Progenitor cell of endocrine pancreas (in vitro differentiated cells): ENCODE measurements around the gene HGF. TPM values are rescaled to one million over a fixed set of nuclear protein-coding genes. Genes with fewer than 3 reads are reported as not detected.

Source experiments
- DNase-seq: peaks from one replicate; pipeline ENCODE4 v3.0.0; 2021; ENCODE audit warnings: low spot score; ENCODE audit not compliant: unreplicated experiment
- H3K27ac Mint-ChIP-seq: 2 replicates; pipeline ENCODE4 v1.8.0; 2021; ENCODE audit warnings: mild to moderate bottlenecking, moderate library complexity, mixed read lengths
- H3K27me3 Mint-ChIP-seq: 2 replicates; pipeline ENCODE4 v1.8.0; 2021; ENCODE audit warnings: mixed read lengths
- H3K36me3 Mint-ChIP-seq: 2 replicates; pipeline ENCODE4 v1.8.0; 2022; ENCODE audit warnings: mixed read lengths; ENCODE audit not compliant: insufficient read depth
- H3K4me1 Mint-ChIP-seq: 2 replicates; pipeline ENCODE4 v1.8.0; 2021; ENCODE audit warnings: low read depth, mixed read lengths
- H3K4me3 Mint-ChIP-seq: 2 replicates; pipeline ENCODE4 v1.8.0; 2021; ENCODE audit warnings: low read depth, mild to moderate bottlenecking, moderate library complexity, mixed read lengths
- H3K9me3 Mint-ChIP-seq: 2 replicates; pipeline ENCODE4 v1.8.0; 2021; ENCODE audit warnings: low read depth, mixed read lengths
- CTCF ChIP-seq: fragments of 200-600 bp; sonication (generic); IDR thresholded peaks from one replicate; pipeline ENCODE4 v1.5.0; 2021; ENCODE audit warnings: antibody characterized with exemption, mild to moderate bottlenecking; ENCODE audit not compliant: unreplicated experiment
- total RNA-seq: library from RNA; stranded (reverse); gene quantifications from 2 replicates; pipeline ENCODE4 v1.2.1, GENCODE V29; 2021

The HGF gene
- total RNA-seq, 1 donor from 2014 or later = not detected

DNA sequence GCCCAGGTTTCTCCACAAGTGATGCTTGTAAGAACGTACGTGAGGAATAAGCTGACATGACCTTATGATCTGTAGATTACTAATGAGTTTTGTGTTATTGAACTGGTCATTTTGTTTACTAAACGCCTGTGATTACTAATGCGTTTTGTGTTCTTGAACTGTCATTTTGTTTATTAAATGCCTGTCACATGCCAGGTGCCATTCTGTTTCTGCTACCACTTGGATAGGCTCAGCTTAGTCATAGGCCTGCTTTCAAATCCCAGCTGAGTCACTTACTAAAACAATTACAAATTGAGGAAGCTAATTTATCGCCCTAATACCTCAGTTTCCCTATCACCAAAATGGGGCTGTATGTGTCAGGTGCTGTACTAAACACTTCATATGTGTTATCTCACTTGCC is 4.7 kb upstream of the HGF start:
- peaks cover 10% of the 10 kb centered on the region for H3K27me3 Mint-ChIP-seq
- no peaks in the 10 kb centered on the region for H3K9me3 Mint-ChIP-seq
- H3K27ac Mint-ChIP-seq = no peak overlapping the region
- no peak for TF ChIP-seq CTCF
- no peak for DNase-seq
- H3K4me3 Mint-ChIP-seq = no peak overlapping the region
- peaks cover 4% of the 10 kb centered on the region for H3K4me1 Mint-ChIP-seq
- H3K36me3 Mint-ChIP-seq = no peaks in the 10 kb centered on the region

DNA sequence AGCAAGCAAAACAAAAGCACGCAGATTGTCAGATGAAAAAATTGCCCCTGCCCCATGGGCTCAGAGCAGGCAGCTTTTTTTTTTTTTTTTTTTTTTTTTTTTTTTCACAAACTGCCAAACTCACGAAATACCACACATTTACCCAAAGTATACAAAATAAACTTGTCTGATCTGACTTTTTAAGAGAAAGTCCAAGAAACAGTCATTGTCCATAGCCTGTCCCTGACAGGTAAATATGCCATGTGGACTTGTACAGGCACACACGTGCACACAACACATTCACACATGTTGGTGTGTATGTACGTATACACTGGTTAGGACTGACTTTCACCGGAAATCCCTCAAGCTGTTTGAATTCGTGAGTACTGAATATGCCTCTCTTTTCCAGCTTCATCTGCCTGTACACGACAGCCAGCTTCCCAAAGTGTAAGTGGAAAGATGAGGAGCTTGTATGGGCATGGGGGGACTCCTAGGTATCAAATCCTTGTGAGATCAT is 929 bp upstream of the HGF start:
- TF ChIP-seq CTCF = no peak
- Mint-ChIP-seq H3K4me1 (peaks cover 4% of the 10 kb centered on the region), H3K36me3 (no peaks in the 10 kb centered on the region), H3K4me3 (no peak overlapping the region), H3K27ac (no peak overlapping the region), H3K27me3 (peaks cover 18% of the 10 kb centered on the region), H3K9me3 (no peaks in the 10 kb centered on the region)
- DNase-seq = no peak

DNA sequence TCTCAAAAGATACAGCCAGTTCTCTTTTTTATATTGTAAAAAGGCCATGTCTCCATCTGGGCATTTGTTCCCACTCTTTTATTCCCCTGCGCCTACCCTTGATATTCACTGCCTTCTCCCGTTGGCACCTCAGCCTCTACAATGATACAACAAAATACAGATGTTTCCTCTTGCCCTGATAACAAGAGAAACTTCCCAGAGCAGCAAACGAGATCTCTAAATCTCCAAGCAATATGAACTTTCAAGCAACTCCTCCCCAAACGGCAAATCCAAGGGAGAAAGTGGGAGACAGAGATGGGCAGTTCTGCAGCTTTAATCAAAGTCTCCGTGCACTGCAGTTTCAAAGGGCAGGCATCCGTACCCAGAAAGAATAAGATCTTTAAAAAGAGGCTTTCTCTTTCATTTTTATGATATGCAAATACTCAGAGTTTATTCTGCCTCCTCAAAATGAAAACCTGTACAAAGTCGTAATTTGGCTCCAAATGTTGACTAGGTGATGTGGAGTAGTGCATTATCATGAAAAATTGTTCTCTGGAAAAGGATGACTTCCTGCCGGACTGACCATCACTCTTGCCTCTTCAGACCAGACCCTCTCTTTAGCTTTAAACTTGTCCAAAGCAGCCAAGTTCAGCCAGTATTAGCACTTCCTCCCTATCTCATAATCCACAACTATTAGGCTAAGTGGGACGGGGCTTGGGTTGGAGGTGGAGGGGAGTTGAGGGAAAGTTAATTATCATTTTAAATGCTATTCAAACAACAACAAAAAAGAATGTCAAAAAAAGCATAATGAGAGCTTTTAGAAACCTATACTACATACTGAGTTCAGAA is 682 bp downstream of the HGF start:
- H3K4me1 Mint-ChIP-seq = peaks cover 4% of the 10 kb centered on the region
- H3K4me3 Mint-ChIP-seq = no peak overlapping the region
- no peak for DNase-seq
- TF ChIP-seq CTCF = no peak
- peaks cover 18% of the 10 kb centered on the region for H3K27me3 Mint-ChIP-seq
- H3K9me3 Mint-ChIP-seq = no peaks in the 10 kb centered on the region
- H3K36me3 Mint-ChIP-seq = no peaks in the 10 kb centered on the region
- no peak overlapping the region for H3K27ac Mint-ChIP-seq

DNA sequence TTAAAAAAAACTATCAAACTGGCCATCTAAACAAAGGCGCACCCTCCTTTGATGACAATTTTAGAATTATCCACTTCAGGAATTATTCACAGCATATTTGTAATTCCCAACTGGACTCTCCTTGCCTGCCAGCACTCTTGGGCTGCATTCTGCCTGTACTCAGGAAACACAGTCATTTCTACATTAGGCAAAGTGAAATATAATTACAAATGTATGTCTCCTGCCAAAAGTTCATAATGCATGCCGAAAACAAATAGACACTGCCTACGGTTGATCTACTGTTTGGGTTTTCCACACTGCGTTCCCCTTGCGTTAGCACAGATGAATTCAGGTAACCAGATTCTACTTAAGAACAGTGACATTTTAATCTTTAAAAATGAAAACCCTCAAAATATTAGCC is 1.9 kb downstream of the HGF start:
- Mint-ChIP-seq H3K9me3 (no peaks in the 10 kb centered on the region), H3K27ac (no peak overlapping the region), H3K27me3 (peaks cover 18% of the 10 kb centered on the region), H3K36me3 (no peaks in the 10 kb centered on the region), H3K4me1 (peaks cover 4% of the 10 kb centered on the region), H3K4me3 (no peak overlapping the region)
- no peak for TF ChIP-seq CTCF
- DNase-seq = no peak

DNA sequence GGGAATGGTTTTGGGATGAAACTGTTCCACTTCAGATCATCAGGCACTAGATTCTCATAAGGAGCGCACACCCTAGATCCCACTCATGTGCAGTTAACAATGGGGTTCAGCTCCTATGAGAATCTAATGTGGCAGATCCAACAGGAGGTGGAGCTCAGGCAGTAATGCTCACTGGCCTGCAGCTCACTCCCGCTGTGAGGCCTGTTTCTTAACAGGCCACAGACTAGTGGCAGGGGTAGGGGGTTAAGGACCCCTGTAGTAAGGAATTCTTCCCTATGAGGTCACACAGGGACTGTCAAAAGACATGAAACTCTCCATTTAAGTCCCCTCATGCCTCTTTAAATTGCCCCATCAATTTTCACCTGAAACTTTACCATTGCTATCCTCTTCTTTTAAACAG is 8.0 kb downstream of the HGF start:
- Mint-ChIP-seq H3K27ac (no peak overlapping the region), H3K9me3 (no peaks in the 10 kb centered on the region), H3K4me3 (no peak overlapping the region), H3K4me1 (no peaks in the 10 kb centered on the region), H3K36me3 (no peaks in the 10 kb centered on the region), H3K27me3 (no peaks in the 10 kb centered on the region)
- TF ChIP-seq CTCF = no peak
- no peak for DNase-seq
